HFFc6 (cell line): ENCODE data around the gene GMPS. TPM values are rescaled to one million over a fixed set of nuclear protein-coding genes. Genes with fewer than 3 reads are reported as not detected.
"Not testable (repeated sequence)": the region's sequence is repeated elsewhere in the genome, so short reads cannot be mapped to it uniquely, and the experiment has no call there.

Experiments used
- DNase-seq: peaks from one replicate; pipeline ENCODE4 v3.0.0-alpha.2; 2018
- H3K27ac Mint-ChIP-seq: 2 replicates; pipeline ENCODE4 v1.8.0; 2020; ENCODE audit warnings: mild to moderate bottlenecking, mixed read lengths
- H3K27me3 Mint-ChIP-seq: 2 replicates; pipeline ENCODE4 v1.8.0; 2021; ENCODE audit warnings: mild to moderate bottlenecking, moderate library complexity, mixed read lengths; ENCODE audit not compliant: insufficient read depth
- H3K36me3 Mint-ChIP-seq: 2 replicates; pipeline ENCODE4 v1.8.0; 2021; ENCODE audit warnings: low read depth, mixed read lengths
- H3K4me1 Mint-ChIP-seq: 2 replicates; pipeline ENCODE4 v1.8.0; 2020; ENCODE audit warnings: low read depth, mixed read lengths
- H3K4me3 Mint-ChIP-seq: 2 replicates; pipeline ENCODE4 v1.8.0; 2020; ENCODE audit warnings: mild to moderate bottlenecking, moderate library complexity, mixed read lengths
- H3K9me3 Mint-ChIP-seq: 2 replicates; pipeline ENCODE4 v1.8.0; 2020; ENCODE audit warnings: mild to moderate bottlenecking, mixed read lengths
- CTCF ChIP-seq: fragments of 200-600 bp; sonication (generic); IDR thresholded peaks from 2 replicates; pipeline ENCODE4 v1.5.0; 2021; ENCODE audit warnings: antibody characterized with exemption, mild to moderate bottlenecking
- total RNA-seq, 6 experiments: library from RNA; stranded (reverse); fragmentation: NEBNext Ultra II Directional; extraction: Animal tissue kit (Norgen Biotek cat#: 25700); gene quantifications; 2 replicates in 1 of 6; 3 replicates in 5 of 6; pipeline ENCODE4 v1.2.3, GENCODE V29; 2021

Gene GMPS
- total RNA-seq, 6 experiments from 2014 or later, result 63.5 to 90.2 (median 75.0) TPM

DNA sequence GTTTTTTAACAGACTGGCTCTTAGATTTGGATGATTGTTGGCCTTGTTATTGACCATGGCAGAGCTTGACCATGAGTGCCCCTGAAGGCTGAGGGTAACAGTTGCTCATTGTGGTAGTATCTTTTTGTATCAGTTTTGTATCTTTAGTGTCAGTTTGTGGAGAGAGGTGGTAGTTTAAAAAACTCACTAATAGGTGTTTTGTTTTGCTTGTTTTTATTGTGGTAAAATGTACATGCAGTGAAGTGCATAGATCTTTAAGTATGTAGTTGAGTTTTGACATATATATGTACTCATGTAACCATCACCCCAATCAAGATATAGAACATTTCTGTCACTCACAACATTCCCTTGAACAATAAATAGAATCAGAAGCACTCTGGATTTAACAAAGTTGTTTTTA, 9.8 kb downstream of the GMPS start:
- no peaks in the 10 kb centered on the region for H3K27me3 Mint-ChIP-seq
- DNase-seq, result no peak
- no peaks in the 10 kb centered on the region for H3K9me3 Mint-ChIP-seq
- H3K4me3 Mint-ChIP-seq, result no peak overlapping the region
- no peak overlapping the region for H3K27ac Mint-ChIP-seq
- TF ChIP-seq CTCF, result no peak
- H3K36me3 Mint-ChIP-seq, result no peaks in the 10 kb centered on the region
- H3K4me1 Mint-ChIP-seq, result peaks cover 33% of the 10 kb centered on the region

- Mint-ChIP-seq H3K9me3 (no peaks in the 10 kb centered on the region), H3K27ac (no peak overlapping the region), H3K4me1 (peaks cover 38% of the 10 kb centered on the region), H3K27me3 (no peaks in the 10 kb centered on the region), H3K4me3 (no peak overlapping the region), H3K36me3 (peaks cover 5% of the 10 kb centered on the region)
- no peak for TF ChIP-seq CTCF
- no peak for DNase-seq
Measured at GRCh38 chr3:155884292-155884691, 13.8 kb downstream of the GMPS start.

- Mint-ChIP-seq H3K27ac (no peak overlapping the region), H3K4me1 (peaks cover 43% of the 10 kb centered on the region), H3K9me3 (no peaks in the 10 kb centered on the region), H3K4me3 (no peak overlapping the region), H3K27me3 (no peaks in the 10 kb centered on the region), H3K36me3 (peaks cover 6% of the 10 kb centered on the region)
- TF ChIP-seq CTCF, result no peak
- no peak for DNase-seq
Measured at GRCh38 chr3:155885292-155885691, 14.8 kb downstream of the GMPS start.

- not testable (repeated sequence) for H3K9me3 Mint-ChIP-seq, H3K27me3 Mint-ChIP-seq, H3K4me3 Mint-ChIP-seq, H3K36me3 Mint-ChIP-seq, DNase-seq, H3K27ac Mint-ChIP-seq
- peaks cover 49% of the 10 kb centered on the region for H3K4me1 Mint-ChIP-seq
Measured at GRCh38 chr3:155886348-155886747, 15.9 kb downstream of the GMPS start.

GRCh38 chr3:155886915-155887314, 16.5 kb downstream of the GMPS start:
- peaks cover 6% of the 10 kb centered on the region for H3K36me3 Mint-ChIP-seq
- DNase-seq, result no peak
- peaks cover 49% of the 10 kb centered on the region for H3K4me1 Mint-ChIP-seq
- H3K27me3 Mint-ChIP-seq, result no peaks in the 10 kb centered on the region
- TF ChIP-seq CTCF, result no peak
- H3K27ac Mint-ChIP-seq, result 0 out of 2 replicates have a peak overlapping the region, but pooled peaks have one; percentile 3
- H3K9me3 Mint-ChIP-seq, result no peaks in the 10 kb centered on the region
- no peak overlapping the region for H3K4me3 Mint-ChIP-seq

DNA sequence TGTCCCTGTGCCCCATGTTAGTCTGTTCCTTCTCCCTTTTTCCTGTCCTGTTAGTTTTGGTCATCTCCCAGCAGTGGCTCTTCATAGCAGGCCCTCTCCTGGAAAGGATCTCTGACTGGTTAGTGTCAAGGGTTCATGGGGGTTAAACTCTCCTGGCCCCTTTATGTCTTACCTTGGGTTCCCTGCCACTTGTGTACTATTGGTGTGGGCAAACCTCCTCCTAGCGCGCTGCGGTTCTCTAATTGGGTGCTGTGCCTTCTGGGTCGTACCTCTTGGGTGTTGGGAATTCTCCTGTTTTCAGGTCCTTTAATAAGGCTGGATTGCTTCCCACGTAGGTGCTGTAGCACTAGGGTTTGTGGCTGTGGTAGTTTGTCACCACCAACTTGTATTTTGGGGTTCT, 18.8 kb downstream of the GMPS start:
- H3K27ac Mint-ChIP-seq, result peak overlapping the region; percentile 42; the same call in 1 of the 2 replicates

More for the DNA sequence above, 18.8 kb downstream of the GMPS start:
- H3K36me3 Mint-ChIP-seq, result peaks cover 12% of the 10 kb centered on the region
- H3K27me3 Mint-ChIP-seq, result no peaks in the 10 kb centered on the region
- TF ChIP-seq CTCF, result no peak
- H3K4me1 Mint-ChIP-seq, result peaks cover 43% of the 10 kb centered on the region
- H3K9me3 Mint-ChIP-seq, result no peaks in the 10 kb centered on the region
- no peak for DNase-seq
- H3K4me3 Mint-ChIP-seq, result no peak overlapping the region
